Stimulated activated effector memory CD8-positive, alpha-beta T cell treated with anti-CD3 and anti-CD28 coated beads, Interleukin-12 subunit alpha, Interleukin-12 subunit beta, amount 100 ng/mL, for 72 hours (primary cell): ENCODE data around the gene RPS6KA2.

Experiments
- ATAC-seq: fragments of 150-1000 bp; cut with Tn5 transposase; 2 replicates; pipeline ENCODE4 v1.10.0; 2021
- DNase-seq, 2 donors: peaks; one replicate each; pipeline ENCODE4 v3.0.0; 2021 to 2022; ENCODE audit warnings: low spot score in 2 of 2
- H3K27ac Mint-ChIP-seq: one replicate; pipeline ENCODE4 v1.8.0; 2022; ENCODE audit warnings: mild to moderate bottlenecking, mixed read lengths
- H3K36me3 Mint-ChIP-seq: one replicate; pipeline ENCODE4 v1.8.0; 2022; ENCODE audit warnings: mild to moderate bottlenecking, mixed read lengths
- H3K4me1 Mint-ChIP-seq: one replicate; pipeline ENCODE4 v1.8.0; 2022; ENCODE audit warnings: mixed read lengths
- H3K4me3 Mint-ChIP-seq: one replicate; pipeline ENCODE4 v1.8.0; 2022; ENCODE audit warnings: mild to moderate bottlenecking, mixed read lengths
- H3K9me3 Mint-ChIP-seq: one replicate; pipeline ENCODE4 v1.8.0; 2022; ENCODE audit warnings: mixed read lengths

Gene RPS6KA2

GRCh38 chr6:166443166-166443565 is 183.9 kb downstream of the RPS6KA2 start:
- H3K9me3 Mint-ChIP-seq, result no peaks in the 10 kb centered on the region
- H3K27ac Mint-ChIP-seq, result no peak overlapping the region
- no peak for DNase-seq
- H3K4me1 Mint-ChIP-seq, result peaks cover 12% of the 10 kb centered on the region
- no peak for ATAC-seq
- no peak overlapping the region for H3K4me3 Mint-ChIP-seq
- peaks cover 2% of the 10 kb centered on the region for H3K36me3 Mint-ChIP-seq

GRCh38 chr6:166442131-166442685 is 184.8 kb downstream of the RPS6KA2 start:
- H3K4me1 Mint-ChIP-seq, result peaks cover 19% of the 10 kb centered on the region
- H3K4me3 Mint-ChIP-seq, result no peak overlapping the region
- no peak overlapping the region for H3K27ac Mint-ChIP-seq
- no peak for DNase-seq
- H3K9me3 Mint-ChIP-seq, result no peaks in the 10 kb centered on the region
- ATAC-seq, result no peak
- H3K36me3 Mint-ChIP-seq, result peaks cover 5% of the 10 kb centered on the region

GRCh38 chr6:166441325-166442078 is 185.5 kb downstream of the RPS6KA2 start:
- ATAC-seq (no peak), DNase-seq (no peak)
- Mint-ChIP-seq H3K4me3 (no peak overlapping the region), H3K9me3 (no peaks in the 10 kb centered on the region), H3K27ac (no peak overlapping the region), H3K4me1 (peaks cover 19% of the 10 kb centered on the region), H3K36me3 (peaks cover 5% of the 10 kb centered on the region)

- Mint-ChIP-seq H3K4me1 (peaks cover 27% of the 10 kb centered on the region), H3K36me3 (peaks cover 5% of the 10 kb centered on the region), H3K4me3 (no peak overlapping the region), H3K27ac (no peak overlapping the region), H3K9me3 (no peaks in the 10 kb centered on the region)
- no peak for ATAC-seq
- DNase-seq, result no peak
Measured at GRCh38 chr6:166440729-166441128, 186.3 kb downstream of the RPS6KA2 start.

- H3K27ac Mint-ChIP-seq, result no peak overlapping the region
- no peak for ATAC-seq
- no peak overlapping the region for H3K4me3 Mint-ChIP-seq
- H3K4me1 Mint-ChIP-seq, result peaks cover 33% of the 10 kb centered on the region
- H3K9me3 Mint-ChIP-seq, result no peaks in the 10 kb centered on the region
- DNase-seq, result no peak
- peaks cover 5% of the 10 kb centered on the region for H3K36me3 Mint-ChIP-seq
Measured at GRCh38 chr6:166440106-166440505, 186.9 kb downstream of the RPS6KA2 start.

- no peak overlapping the region for H3K4me3 Mint-ChIP-seq
- peaks cover 33% of the 10 kb centered on the region for H3K4me1 Mint-ChIP-seq
- ATAC-seq (no peak), DNase-seq (no peak)
- H3K9me3 Mint-ChIP-seq, result no peaks in the 10 kb centered on the region
- H3K27ac Mint-ChIP-seq, result no peak overlapping the region
- peaks cover 5% of the 10 kb centered on the region for H3K36me3 Mint-ChIP-seq
Measured at GRCh38 chr6:166439366-166440091, 187.5 kb downstream of the RPS6KA2 start.

- DNase-seq (no peak), ATAC-seq (no peak)
- Mint-ChIP-seq H3K36me3 (peaks cover 5% of the 10 kb centered on the region), H3K27ac (peak overlapping the region; percentile 68), H3K4me1 (peaks cover 33% of the 10 kb centered on the region), H3K4me3 (no peak overlapping the region), H3K9me3 (no peaks in the 10 kb centered on the region)
Measured at GRCh38 chr6:166438211-166438861, 188.7 kb downstream of the RPS6KA2 start.

GRCh38 chr6:166437661-166438060 is 189.4 kb downstream of the RPS6KA2 start:
- DNase-seq (no peak), ATAC-seq (no peak)
- peaks cover 5% of the 10 kb centered on the region for H3K36me3 Mint-ChIP-seq
- H3K4me1 Mint-ChIP-seq, result peaks cover 33% of the 10 kb centered on the region
- no peaks in the 10 kb centered on the region for H3K9me3 Mint-ChIP-seq
- no peak overlapping the region for H3K4me3 Mint-ChIP-seq
- peak overlapping the region; percentile 68 for H3K27ac Mint-ChIP-seq

- H3K4me3 Mint-ChIP-seq, result no peak overlapping the region
- no peak for ATAC-seq
- H3K36me3 Mint-ChIP-seq, result peaks cover 5% of the 10 kb centered on the region
- DNase-seq, result no peak
- H3K4me1 Mint-ChIP-seq, result peaks cover 33% of the 10 kb centered on the region
- peak overlapping the region; percentile 72 for H3K27ac Mint-ChIP-seq
- H3K9me3 Mint-ChIP-seq, result no peaks in the 10 kb centered on the region
Measured at GRCh38 chr6:166436195-166437139, 190.6 kb downstream of the RPS6KA2 start.

- Mint-ChIP-seq H3K27ac (peak overlapping the region; percentile 72), H3K4me3 (no peak overlapping the region), H3K36me3 (peaks cover 5% of the 10 kb centered on the region), H3K4me1 (peaks cover 33% of the 10 kb centered on the region), H3K9me3 (no peaks in the 10 kb centered on the region)
- DNase-seq (no peak), ATAC-seq (peak; percentile 80)
Measured at GRCh38 chr6:166435574-166435973, 191.5 kb downstream of the RPS6KA2 start.

- no peaks in the 10 kb centered on the region for H3K9me3 Mint-ChIP-seq
- H3K36me3 Mint-ChIP-seq, result peaks cover 5% of the 10 kb centered on the region
- peaks cover 25% of the 10 kb centered on the region for H3K4me1 Mint-ChIP-seq
- no peak for DNase-seq
- no peak overlapping the region for H3K27ac Mint-ChIP-seq
- no peak overlapping the region for H3K4me3 Mint-ChIP-seq
- ATAC-seq, result no peak
Measured at GRCh38 chr6:166434336-166434735, 192.7 kb downstream of the RPS6KA2 start.

GRCh38 chr6:166433096-166433495 is 194.0 kb downstream of the RPS6KA2 start:
- Mint-ChIP-seq H3K4me3 (no peak overlapping the region), H3K4me1 (peaks cover 20% of the 10 kb centered on the region), H3K27ac (no peak overlapping the region), H3K9me3 (no peaks in the 10 kb centered on the region), H3K36me3 (peaks cover 2% of the 10 kb centered on the region)
- DNase-seq (no peak), ATAC-seq (no peak)

GRCh38 chr6:166430269-166430668 is 196.8 kb downstream of the RPS6KA2 start:
- DNase-seq (no peak), ATAC-seq (no peak)
- no peak overlapping the region for H3K4me3 Mint-ChIP-seq
- H3K27ac Mint-ChIP-seq, result no peak overlapping the region
- peaks cover 1% of the 10 kb centered on the region for H3K4me1 Mint-ChIP-seq
- no peaks in the 10 kb centered on the region for H3K36me3 Mint-ChIP-seq
- H3K9me3 Mint-ChIP-seq, result no peaks in the 10 kb centered on the region

- DNase-seq (no peak), ATAC-seq (no peak)
- Mint-ChIP-seq H3K4me3 (no peak overlapping the region), H3K9me3 (no peaks in the 10 kb centered on the region), H3K27ac (no peak overlapping the region), H3K4me1 (peaks cover 13% of the 10 kb centered on the region), H3K36me3 (no peaks in the 10 kb centered on the region)
Measured at GRCh38 chr6:166424431-166424830, 202.6 kb downstream of the RPS6KA2 start.
